Loucy (cell line): ENCODE results near the gene TOX2.
A peak's percentile ranks its signal among the peaks of the same experiment; 100 is the strongest.

Source experiments
- H2AFZ ChIP-seq: fragments of 200-600 bp; sonication (generic); 2 replicates; pipeline ENCODE4 v1.6.0; 2016; ENCODE audit warnings: antibody characterized with exemption, mild to moderate bottlenecking, low read length, moderate library complexity
- H3F3A ChIP-seq: fragments of 200-600 bp; 2 replicates; pipeline ENCODE4 v1.6.0; 2016; ENCODE audit warnings: antibody characterized with exemption, low read depth, mild to moderate bottlenecking
- H3K27me3 ChIP-seq: fragments of 200-600 bp; sonication (generic); 2 replicates; pipeline ENCODE4 v1.6.1; 2014; ENCODE audit warnings: low read length, mild to moderate bottlenecking; ENCODE audit not compliant: insufficient read depth, poor library complexity, severe bottlenecking
- H3K36me3 ChIP-seq: fragments of 200-600 bp; sonication (generic); 2 replicates; pipeline ENCODE4 v1.6.1; 2016; ENCODE audit warnings: low read length; ENCODE audit not compliant: insufficient read depth
- H3K4me1 ChIP-seq: fragments of 200-600 bp; sonication (generic); 2 replicates; pipeline ENCODE4 v1.5.1; 2014; ENCODE audit warnings: low read length, mild to moderate bottlenecking; ENCODE audit not compliant: insufficient read depth, poor library complexity, severe bottlenecking
- H3K4me2 ChIP-seq: fragments of 200-600 bp; sonication (generic); 2 replicates; pipeline ENCODE4 v1.6.0; 2014; ENCODE audit warnings: antibody characterized with exemption, low read length, low read depth, mild to moderate bottlenecking; ENCODE audit not compliant: poor library complexity, severe bottlenecking
- H3K4me3 ChIP-seq: fragments of 200-600 bp; sonication (generic); 2 replicates; pipeline ENCODE4 v1.5.1; 2014; ENCODE audit warnings: low read length, mild to moderate bottlenecking, mixed read lengths; ENCODE audit not compliant: poor library complexity, severe bottlenecking
- H3K79me2 ChIP-seq: fragments of 200-600 bp; sonication (generic); 2 replicates; pipeline ENCODE4 v1.6.1; 2014; ENCODE audit warnings: low read length; ENCODE audit not compliant: insufficient read depth
- H3K9ac ChIP-seq: fragments of 200-600 bp; sonication (generic); 2 replicates; pipeline ENCODE4 v1.6.0; 2014; ENCODE audit warnings: mild to moderate bottlenecking, low read depth, low read length, moderate library complexity; ENCODE audit not compliant: poor library complexity, severe bottlenecking
- H3K9me2 ChIP-seq: fragments of 200-600 bp; sonication (generic); replicated peaks from 2 replicates; pipeline ENCODE4 v1.6.1; 2016; ENCODE audit warnings: low read depth, low read length, mixed read lengths
- H3K9me3 ChIP-seq: fragments of 200-600 bp; sonication (generic); 2 replicates; pipeline ENCODE4 v1.6.1; 2014; ENCODE audit warnings: mild to moderate bottlenecking, antibody characterized with exemption, low read length, low read depth; ENCODE audit not compliant: insufficient read depth
- H4K20me1 ChIP-seq: fragments of 200-600 bp; sonication (generic); 2 replicates; pipeline ENCODE4 v1.6.0; 2014; ENCODE audit warnings: antibody characterized with exemption, low read length, mild to moderate bottlenecking; ENCODE audit not compliant: insufficient read depth, poor library complexity, severe bottlenecking
- EZH2phosphoT487 ChIP-seq: fragments of 200-600 bp; IDR thresholded peaks from 2 replicates; pipeline ENCODE4 v1.6.1; 2018; ENCODE audit warnings: antibody characterized with exemption, mild to moderate bottlenecking, moderate library complexity, borderline replicate concordance
- TF ChIP-seq, protein P1 (sequence below): fragments of 200-600 bp; sonication (generic); conservative IDR thresholded peaks from 2 replicates; pipeline ENCODE4 v1.5.1; 2014; ENCODE audit warnings: mild to moderate bottlenecking, antibody characterized with exemption, low read length

The TOX2 gene

DNA sequence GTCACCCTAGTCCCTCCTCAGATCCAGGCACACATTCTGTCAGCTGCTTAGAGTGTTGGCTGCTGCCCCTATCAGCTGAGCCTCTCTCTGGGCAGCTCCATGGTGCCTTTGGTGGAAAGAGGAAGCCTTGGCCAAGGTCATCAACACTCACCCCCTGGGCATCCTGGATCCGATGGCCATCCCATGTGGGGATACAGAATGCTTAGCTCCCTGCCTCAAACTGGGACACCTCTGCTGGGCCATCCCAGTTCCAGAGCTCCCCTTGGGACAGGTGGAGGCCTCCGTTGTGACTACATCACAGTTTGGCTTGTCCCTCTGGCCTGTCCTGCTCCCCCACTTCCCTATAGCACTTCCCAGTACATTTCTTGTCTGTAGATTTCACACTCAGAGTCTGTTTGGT lies 45.6 kb downstream of the TOX2 start:
- no peaks in the 10 kb centered on the region for H3K79me2 ChIP-seq
- peak overlapping the region; percentile 73 for H3K4me2 ChIP-seq
- H3K9me3 ChIP-seq: no peaks in the 10 kb centered on the region
- no peak overlapping the region for H2AFZ ChIP-seq
- peaks cover 47% of the 10 kb centered on the region for H3K4me1 ChIP-seq
- no peak overlapping the region for H3K9ac ChIP-seq
- TF ChIP-seq EZH2phosphoT487: no peak
- TF ChIP-seq, protein P1, sequence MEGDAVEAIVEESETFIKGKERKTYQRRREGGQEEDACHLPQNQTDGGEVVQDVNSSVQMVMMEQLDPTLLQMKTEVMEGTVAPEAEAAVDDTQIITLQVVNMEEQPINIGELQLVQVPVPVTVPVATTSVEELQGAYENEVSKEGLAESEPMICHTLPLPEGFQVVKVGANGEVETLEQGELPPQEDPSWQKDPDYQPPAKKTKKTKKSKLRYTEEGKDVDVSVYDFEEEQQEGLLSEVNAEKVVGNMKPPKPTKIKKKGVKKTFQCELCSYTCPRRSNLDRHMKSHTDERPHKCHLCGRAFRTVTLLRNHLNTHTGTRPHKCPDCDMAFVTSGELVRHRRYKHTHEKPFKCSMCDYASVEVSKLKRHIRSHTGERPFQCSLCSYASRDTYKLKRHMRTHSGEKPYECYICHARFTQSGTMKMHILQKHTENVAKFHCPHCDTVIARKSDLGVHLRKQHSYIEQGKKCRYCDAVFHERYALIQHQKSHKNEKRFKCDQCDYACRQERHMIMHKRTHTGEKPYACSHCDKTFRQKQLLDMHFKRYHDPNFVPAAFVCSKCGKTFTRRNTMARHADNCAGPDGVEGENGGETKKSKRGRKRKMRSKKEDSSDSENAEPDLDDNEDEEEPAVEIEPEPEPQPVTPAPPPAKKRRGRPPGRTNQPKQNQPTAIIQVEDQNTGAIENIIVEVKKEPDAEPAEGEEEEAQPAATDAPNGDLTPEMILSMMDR: no peak
- no peaks in the 10 kb centered on the region for H3K9me2 ChIP-seq
- peaks cover 7% of the 10 kb centered on the region for H3F3A ChIP-seq
- H3K4me3 ChIP-seq: no peak overlapping the region
- H4K20me1 ChIP-seq: no peaks in the 10 kb centered on the region
- H3K36me3 ChIP-seq: no peaks in the 10 kb centered on the region
- peaks cover 4% of the 10 kb centered on the region for H3K27me3 ChIP-seq

DNA sequence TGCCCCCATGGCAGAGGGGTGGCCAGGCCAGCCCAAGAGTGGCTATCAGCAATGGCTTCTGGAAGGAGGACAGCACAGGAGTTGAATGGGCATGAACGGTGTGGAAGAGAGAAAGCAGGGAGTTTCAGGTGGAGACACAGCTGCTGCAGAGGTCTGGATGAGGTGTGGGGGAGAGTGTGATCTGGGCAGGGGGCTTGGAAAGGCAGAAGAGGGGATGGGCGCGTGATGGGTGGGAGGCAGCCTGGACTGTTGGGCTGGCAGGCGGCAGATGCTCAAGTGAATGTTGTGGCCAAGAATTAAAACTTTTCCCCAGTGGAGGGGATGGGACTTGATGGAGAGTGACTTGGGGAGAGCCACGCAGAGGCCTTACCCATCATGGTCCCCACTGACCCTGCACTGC lies 46.5 kb downstream of the TOX2 start:
- H3K4me2 ChIP-seq: no peak overlapping the region
- no peaks in the 10 kb centered on the region for H3K9me3 ChIP-seq
- no peak overlapping the region for H3K4me3 ChIP-seq
- no peak overlapping the region for H2AFZ ChIP-seq
- no peaks in the 10 kb centered on the region for H4K20me1 ChIP-seq
- no peaks in the 10 kb centered on the region for H3K36me3 ChIP-seq
- H3F3A ChIP-seq: peaks cover 6% of the 10 kb centered on the region; the same call in 1 of the 2 replicates
- H3K9ac ChIP-seq: no peak overlapping the region
- peaks cover 39% of the 10 kb centered on the region for H3K4me1 ChIP-seq
- no peak for TF ChIP-seq EZH2phosphoT487
- TF ChIP-seq, protein P1: no peak
- H3K79me2 ChIP-seq: no peaks in the 10 kb centered on the region
- H3K9me2 ChIP-seq: no peaks in the 10 kb centered on the region
- peaks cover 13% of the 10 kb centered on the region for H3K27me3 ChIP-seq

GRCh38 chr20:43961541-43962471 lies 47.2 kb downstream of the TOX2 start:
- no peak overlapping the region for H3K4me2 ChIP-seq
- no peaks in the 10 kb centered on the region for H3K79me2 ChIP-seq
- no peak overlapping the region for H2AFZ ChIP-seq
- no peak overlapping the region for H3K4me3 ChIP-seq
- no peaks in the 10 kb centered on the region for H3K9me2 ChIP-seq
- H3K9me3 ChIP-seq: no peaks in the 10 kb centered on the region
- peaks cover 15% of the 10 kb centered on the region for H3K27me3 ChIP-seq
- H3K9ac ChIP-seq: no peak overlapping the region
- H3K36me3 ChIP-seq: no peaks in the 10 kb centered on the region
- peaks cover 34% of the 10 kb centered on the region for H3K4me1 ChIP-seq
- H4K20me1 ChIP-seq: no peaks in the 10 kb centered on the region
- TF ChIP-seq EZH2phosphoT487: no peak
- TF ChIP-seq, protein P1: no peak
- peaks cover 6% of the 10 kb centered on the region; the same call in 1 of the 2 replicates for H3F3A ChIP-seq
